SK-MEL-5 (cell line): ENCODE data around the gene PRPF19. TPM values are rescaled to one million over a fixed set of nuclear protein-coding genes. Genes with fewer than 3 reads are reported as not detected.

ENCODE experiments used
- DNase-seq: peaks from one replicate; pipeline ENCODE4 v3.0.0-alpha.2; 2016; ENCODE audit warnings: low read depth, low spot score
- in situ Hi-C: cut with HindIII; loops from 2 replicates; pipeline ENCODE4 v1.10.0; 2016; ENCODE audit warnings: low sequenced_read_pairs, high pct_unique_total_duplicates, low pct_unique_long_range_greater_than_20kb
- total RNA-seq: library from RNA; depleted of rRNA; stranded (reverse); fragments of >200 nt; shearing (Covaris generic); gene quantifications from 2 replicates; pipeline ENCODE4 v1.2.3, GENCODE V29; 2014

PRPF19 gene
- total RNA-seq, 1 experiment from 2014 or later: 42.3 TPM

GRCh38 chr11:60941371-60942119, 35.2 kb upstream of the PRPF19 start:
- in situ Hi-C loops: no loop called here
- DNase-seq: no peak

GRCh38 chr11:60939855-60940254, 33.5 kb upstream of the PRPF19 start:
- in situ Hi-C loops: no loop called here
- DNase-seq: no peak

- no peak for DNase-seq
- in situ Hi-C loops: no loop called here
Measured at GRCh38 chr11:60939301-60939700, 32.9 kb upstream of the PRPF19 start.

- in situ Hi-C loops: no loop called here
- no peak for DNase-seq
Measured at GRCh38 chr11:60938500-60938899, 32.1 kb upstream of the PRPF19 start.

GRCh38 chr11:60937811-60938210, 31.4 kb upstream of the PRPF19 start:
- in situ Hi-C loops: no loop called here

GRCh38 chr11:60937144-60937527, 30.8 kb upstream of the PRPF19 start:
- in situ Hi-C loops: no loop called here
- no peak for DNase-seq

More at GRCh38 chr11:60937811-60938210, 31.4 kb upstream of the PRPF19 start:
- no peak for DNase-seq

GRCh38 chr11:60936467-60937143, 30.2 kb upstream of the PRPF19 start:
- in situ Hi-C loops: no loop called here
- DNase-seq: no peak

GRCh38 chr11:60935676-60936442, 29.5 kb upstream of the PRPF19 start:
- DNase-seq: no peak
- in situ Hi-C loops: no loop called here

- DNase-seq: no peak
Measured at GRCh38 chr11:60934790-60935605, 28.6 kb upstream of the PRPF19 start.

GRCh38 chr11:60934124-60934789, 27.9 kb upstream of the PRPF19 start:
- in situ Hi-C loops: no loop called here
- no peak for DNase-seq

More at GRCh38 chr11:60934790-60935605, 28.6 kb upstream of the PRPF19 start:
- in situ Hi-C loops: no loop called here

- in situ Hi-C loops: no loop called here
- no peak for DNase-seq
Measured at GRCh38 chr11:60933416-60934123, 27.2 kb upstream of the PRPF19 start.

GRCh38 chr11:60932605-60933356, 26.4 kb upstream of the PRPF19 start:
- in situ Hi-C loops: no loop called here
- no peak for DNase-seq

- in situ Hi-C loops: no loop called here
- no peak for DNase-seq
Measured at GRCh38 chr11:60931917-60932316, 25.5 kb upstream of the PRPF19 start.

GRCh38 chr11:60930394-60930793, 24.0 kb upstream of the PRPF19 start:
- DNase-seq: no peak
- in situ Hi-C loops: no loop called here

GRCh38 chr11:60929764-60930163, 23.4 kb upstream of the PRPF19 start:
- DNase-seq: no peak
- in situ Hi-C loops: no loop called here

GRCh38 chr11:60928563-60929001, 22.2 kb upstream of the PRPF19 start:
- in situ Hi-C loops: no loop called here
- DNase-seq: no peak
